Chondrocyte (in vitro differentiated cells): ENCODE measurements around the gene JAGN1. TPM values are rescaled to one million over a fixed set of nuclear protein-coding genes. Genes with fewer than 3 reads are reported as not detected.
"Not testable (repeated sequence)": the region's sequence is repeated elsewhere in the genome, so short reads cannot be mapped to it uniquely, and the experiment has no call there.

Experiments used
- DNase-seq: peaks from one replicate; pipeline ENCODE4 v3.0.0; 2021; ENCODE audit warnings: mixed read lengths, low spot score
- H3K27ac Mint-ChIP-seq: one replicate; pipeline ENCODE4 v1.8.0; 2021; ENCODE audit warnings: mild to moderate bottlenecking, moderate library complexity, mixed read lengths; ENCODE audit not compliant: unreplicated experiment
- H3K27me3 Mint-ChIP-seq: 2 replicates; pipeline ENCODE4 v1.8.0; 2021; ENCODE audit warnings: low read depth, mixed read lengths
- H3K36me3 Mint-ChIP-seq: 2 replicates; pipeline ENCODE4 v1.8.0; 2021; ENCODE audit warnings: low read depth, mixed read lengths
- H3K4me1 Mint-ChIP-seq: 2 replicates; pipeline ENCODE4 v1.8.0; 2021; ENCODE audit warnings: low read depth, mild to moderate bottlenecking, mixed read lengths
- H3K4me3 Mint-ChIP-seq: one replicate; pipeline ENCODE4 v1.8.0; 2021; ENCODE audit warnings: mild to moderate bottlenecking, moderate library complexity, mixed read lengths; ENCODE audit not compliant: unreplicated experiment
- H3K9me3 Mint-ChIP-seq: 2 replicates; pipeline ENCODE4 v1.8.0; 2021; ENCODE audit warnings: low read depth, mixed read lengths
- CTCF ChIP-seq: fragments of 200-600 bp; sonication (generic); IDR thresholded peaks from 2 replicates; pipeline ENCODE4 v1.5.0; 2021; ENCODE audit warnings: antibody characterized with exemption, mild to moderate bottlenecking, moderate library complexity
- total RNA-seq: library from RNA; stranded (reverse); gene quantifications from 3 replicates; pipeline ENCODE4 v1.2.1, GENCODE V29; 2021

Gene JAGN1
- total RNA-seq, 1 donor from 2014 or later, result 20.3 TPM

- not testable (repeated sequence) for H3K36me3 Mint-ChIP-seq, DNase-seq, H3K27me3 Mint-ChIP-seq, H3K27ac Mint-ChIP-seq, H3K9me3 Mint-ChIP-seq, H3K4me3 Mint-ChIP-seq, H3K4me1 Mint-ChIP-seq
- TF ChIP-seq CTCF, result peak; percentile 87
Observed at GRCh38 chr3:9848860-9849259, 41.5 kb upstream of the JAGN1 start.

- H3K36me3 Mint-ChIP-seq, H3K9me3 Mint-ChIP-seq: not testable (repeated sequence)
Observed at GRCh38 chr3:9851383-9851782, 39.0 kb upstream of the JAGN1 start.

GRCh38 chr3:9851926-9852325 lies 38.5 kb upstream of the JAGN1 start:
- not testable (repeated sequence) for H3K36me3 Mint-ChIP-seq, H3K4me3 Mint-ChIP-seq, DNase-seq, H3K27ac Mint-ChIP-seq, H3K27me3 Mint-ChIP-seq, H3K9me3 Mint-ChIP-seq, H3K4me1 Mint-ChIP-seq

More at GRCh38 chr3:9851383-9851782, 39.0 kb upstream of the JAGN1 start:
- H3K4me1 Mint-ChIP-seq, DNase-seq, H3K27me3 Mint-ChIP-seq, H3K27ac Mint-ChIP-seq, H3K4me3 Mint-ChIP-seq: not testable (repeated sequence)

- H3K4me1 Mint-ChIP-seq, result peaks cover 3% of the 10 kb centered on the region
- H3K27me3 Mint-ChIP-seq, result peaks cover 6% of the 10 kb centered on the region
- DNase-seq, result no peak
- H3K27ac Mint-ChIP-seq, result no peak overlapping the region
- no peak for TF ChIP-seq CTCF
- H3K36me3 Mint-ChIP-seq, result no peaks in the 10 kb centered on the region
- H3K9me3 Mint-ChIP-seq, result no peaks in the 10 kb centered on the region
- no peak overlapping the region for H3K4me3 Mint-ChIP-seq
Observed at GRCh38 chr3:9852528-9852927, 37.9 kb upstream of the JAGN1 start.

GRCh38 chr3:9854291-9854940 lies 36.0 kb upstream of the JAGN1 start:
- H3K27me3 Mint-ChIP-seq, result not testable (repeated sequence)

GRCh38 chr3:9855594-9855993 lies 34.8 kb upstream of the JAGN1 start:
- no peaks in the 10 kb centered on the region for H3K9me3 Mint-ChIP-seq
- no peak overlapping the region for H3K4me3 Mint-ChIP-seq
- H3K4me1 Mint-ChIP-seq, result no peaks in the 10 kb centered on the region
- no peaks in the 10 kb centered on the region for H3K36me3 Mint-ChIP-seq
- TF ChIP-seq CTCF, result no peak
- no peak overlapping the region for H3K27ac Mint-ChIP-seq
- H3K27me3 Mint-ChIP-seq, result peaks cover 6% of the 10 kb centered on the region
- no peak for DNase-seq

More at GRCh38 chr3:9854291-9854940, 36.0 kb upstream of the JAGN1 start:
- not testable (repeated sequence) for DNase-seq, H3K4me3 Mint-ChIP-seq, H3K4me1 Mint-ChIP-seq, H3K27ac Mint-ChIP-seq, H3K9me3 Mint-ChIP-seq, H3K36me3 Mint-ChIP-seq

- Mint-ChIP-seq H3K4me1 (peaks cover 14% of the 10 kb centered on the region), H3K9me3 (no peaks in the 10 kb centered on the region), H3K4me3 (no peak overlapping the region), H3K27ac (no peak overlapping the region), H3K27me3 (peaks cover under 1% of the 10 kb centered on the region), H3K36me3 (no peaks in the 10 kb centered on the region)
- no peak for TF ChIP-seq CTCF
- no peak for DNase-seq
Observed at GRCh38 chr3:9859530-9860025, 30.8 kb upstream of the JAGN1 start.
